ENCODE data around the gene DCTN5.
"Not testable (repeated sequence)": the region's sequence is repeated elsewhere in the genome, so short reads cannot be mapped to it uniquely, and the experiment has no call there.

Gene DCTN5

DNA sequence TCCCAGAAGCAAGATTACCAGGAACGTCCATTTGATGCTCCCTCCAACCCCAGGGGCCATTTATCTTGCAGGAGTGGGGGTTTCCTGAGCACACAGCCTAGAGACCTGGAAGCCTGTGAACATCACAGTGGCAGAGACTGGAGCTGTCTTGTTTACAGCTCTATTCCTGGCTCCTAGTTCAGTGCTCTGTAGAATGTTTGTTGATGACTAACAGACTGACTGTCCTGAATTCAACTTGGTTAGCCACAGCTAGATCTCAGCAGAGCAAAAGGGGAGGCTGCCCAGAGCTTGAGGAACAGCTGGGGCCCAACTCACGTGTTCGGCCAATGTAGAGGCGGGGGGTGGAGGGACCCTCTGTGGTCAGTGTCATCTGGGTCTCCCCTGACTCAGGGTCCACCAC is 65.2 kb downstream of the DCTN5 start:
- TF ChIP-seq, protein P1, sequence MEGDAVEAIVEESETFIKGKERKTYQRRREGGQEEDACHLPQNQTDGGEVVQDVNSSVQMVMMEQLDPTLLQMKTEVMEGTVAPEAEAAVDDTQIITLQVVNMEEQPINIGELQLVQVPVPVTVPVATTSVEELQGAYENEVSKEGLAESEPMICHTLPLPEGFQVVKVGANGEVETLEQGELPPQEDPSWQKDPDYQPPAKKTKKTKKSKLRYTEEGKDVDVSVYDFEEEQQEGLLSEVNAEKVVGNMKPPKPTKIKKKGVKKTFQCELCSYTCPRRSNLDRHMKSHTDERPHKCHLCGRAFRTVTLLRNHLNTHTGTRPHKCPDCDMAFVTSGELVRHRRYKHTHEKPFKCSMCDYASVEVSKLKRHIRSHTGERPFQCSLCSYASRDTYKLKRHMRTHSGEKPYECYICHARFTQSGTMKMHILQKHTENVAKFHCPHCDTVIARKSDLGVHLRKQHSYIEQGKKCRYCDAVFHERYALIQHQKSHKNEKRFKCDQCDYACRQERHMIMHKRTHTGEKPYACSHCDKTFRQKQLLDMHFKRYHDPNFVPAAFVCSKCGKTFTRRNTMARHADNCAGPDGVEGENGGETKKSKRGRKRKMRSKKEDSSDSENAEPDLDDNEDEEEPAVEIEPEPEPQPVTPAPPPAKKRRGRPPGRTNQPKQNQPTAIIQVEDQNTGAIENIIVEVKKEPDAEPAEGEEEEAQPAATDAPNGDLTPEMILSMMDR (conservative IDR thresholded peaks at IDR 0.05), result no peak
- TF ChIP-seq ZFX (IDR thresholded peaks at IDR 0.05), result no peak
- no peak overlapping the region for H3K27ac ChIP-seq

DNA sequence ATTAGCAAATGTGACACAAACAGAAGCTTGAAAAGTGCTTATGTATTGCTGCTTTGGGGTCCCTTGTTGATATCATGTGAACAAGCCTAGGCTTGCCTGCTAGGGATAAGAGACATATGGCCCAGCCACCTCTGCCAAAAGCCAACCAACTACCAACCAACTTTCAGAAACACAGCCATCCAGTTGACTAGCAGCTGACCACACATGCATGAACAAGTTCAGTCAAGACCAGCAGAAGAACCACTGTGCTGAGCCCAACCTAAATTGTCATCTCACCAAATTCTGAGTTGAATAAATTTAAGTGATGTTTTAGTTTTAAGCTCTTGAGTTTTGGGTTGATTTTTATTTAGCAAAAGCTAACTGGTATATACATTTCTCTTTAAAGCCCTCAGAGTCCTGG is 68.3 kb downstream of the DCTN5 start:
- TF ChIP-seq, protein P1 (conservative IDR thresholded peaks at IDR 0.05), result no peak
- no peak for TF ChIP-seq ZFX (IDR thresholded peaks at IDR 0.05)

DNA sequence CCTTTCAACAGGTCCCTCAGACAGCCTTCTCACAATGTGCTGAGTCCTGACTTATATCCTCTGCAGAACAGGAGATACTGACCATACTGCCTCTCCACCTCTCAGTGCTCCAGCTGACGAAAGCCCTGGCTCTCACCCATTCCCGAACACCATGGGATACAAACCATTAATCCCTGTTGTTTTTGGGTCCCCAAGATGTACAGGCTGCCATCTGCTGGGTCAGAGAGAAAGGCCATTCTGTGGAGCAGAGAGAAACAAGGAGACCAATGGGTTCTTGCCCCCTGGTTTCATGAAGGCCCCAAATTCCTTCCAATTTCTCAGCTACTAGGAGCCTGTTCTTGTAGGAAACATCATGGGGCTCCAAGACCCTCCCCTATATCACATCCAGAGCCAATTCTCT is 68.7 kb downstream of the DCTN5 start:
- TF ChIP-seq ZFX (IDR thresholded peaks at IDR 0.05), result no peak
- TF ChIP-seq, protein P1 (conservative IDR thresholded peaks at IDR 0.05), result no peak
- H3K27ac ChIP-seq, result no peak overlapping the region

More for the DNA sequence above, 68.3 kb downstream of the DCTN5 start:
- H3K27ac ChIP-seq, result no peak overlapping the region

DNA sequence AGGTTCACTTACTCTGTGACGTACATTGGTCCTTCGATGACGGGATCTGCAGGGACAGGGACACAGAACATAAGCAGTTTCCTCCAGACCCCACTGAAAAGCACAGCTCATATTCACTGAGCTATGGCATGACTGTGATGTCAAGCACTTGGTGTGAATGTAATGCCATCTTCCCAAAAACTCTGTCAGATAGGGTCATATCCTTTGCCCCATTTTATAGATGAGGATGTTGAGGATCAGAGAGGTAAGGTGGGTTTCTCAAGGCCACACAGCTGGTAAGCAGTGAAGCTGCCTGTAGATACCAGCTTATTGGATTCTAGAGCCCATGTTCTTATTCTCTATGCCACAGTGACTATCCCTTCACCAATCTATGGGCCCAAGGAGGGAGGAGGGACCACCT is 69.2 kb downstream of the DCTN5 start:
- H3K27ac ChIP-seq, result no peak overlapping the region

DNA sequence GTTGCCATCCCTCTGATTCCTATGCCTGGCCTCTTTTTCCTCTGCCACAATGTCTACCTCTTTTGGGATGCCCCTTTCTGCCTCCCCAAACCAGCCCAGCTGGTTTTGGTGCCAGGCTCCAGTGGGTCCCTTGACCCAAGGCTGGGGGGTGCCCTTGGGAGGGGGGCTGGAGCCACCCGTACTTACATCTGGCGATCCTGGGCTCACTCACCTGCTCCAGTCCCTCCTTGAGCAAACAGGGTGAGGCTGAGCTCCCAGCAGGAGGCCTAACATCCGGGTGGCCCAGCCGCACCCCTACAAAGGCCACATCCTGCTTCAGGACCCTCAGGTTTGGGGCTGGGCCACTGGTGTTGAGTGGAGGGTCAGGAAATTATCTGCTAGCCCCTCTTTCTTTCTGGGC is 70.5 kb downstream of the DCTN5 start:
- TF ChIP-seq, protein P1 (conservative IDR thresholded peaks at IDR 0.05), result no peak
- TF ChIP-seq ZFX (IDR thresholded peaks at IDR 0.05), result no peak
- no peak overlapping the region for H3K27ac ChIP-seq

More for the DNA sequence above, 69.2 kb downstream of the DCTN5 start:
- no peak for TF ChIP-seq ZFX (IDR thresholded peaks at IDR 0.05)
- TF ChIP-seq, protein P1 (conservative IDR thresholded peaks at IDR 0.05), result no peak

DNA sequence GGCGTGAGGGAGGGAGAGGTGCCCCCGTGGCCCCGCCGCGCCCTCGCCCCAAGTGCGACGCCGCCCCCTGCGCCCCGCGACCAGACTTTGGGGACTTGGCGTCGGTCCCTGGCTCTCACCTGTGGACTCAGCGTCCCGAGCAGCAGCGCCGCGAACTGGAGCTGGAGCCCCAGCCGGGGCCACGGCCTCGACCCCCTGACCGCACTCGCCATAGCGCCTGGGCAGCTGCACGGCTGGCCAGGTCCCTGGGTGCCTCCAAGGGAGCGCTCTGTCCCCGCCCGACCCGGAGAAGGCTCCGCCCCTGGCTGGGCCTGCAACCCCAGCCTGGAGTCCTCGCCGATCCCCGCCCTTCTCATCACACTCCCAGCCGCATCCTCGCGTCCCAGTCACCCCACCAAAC is 71.7 kb downstream of the DCTN5 start, which contains the start of gene ERN2:
ERN2 (minus strand) TSS at position 247 of the 400 bp plus-strand sequence; CDS start at position 212, 35 bp downstream.
- H3K27ac ChIP-seq, result no peak within 1 kb of the TSS
- TF ChIP-seq, protein P1 (conservative IDR thresholded peaks at IDR 0.05), result no peak
- no peak for TF ChIP-seq ZFX (IDR thresholded peaks at IDR 0.05)

DNA sequence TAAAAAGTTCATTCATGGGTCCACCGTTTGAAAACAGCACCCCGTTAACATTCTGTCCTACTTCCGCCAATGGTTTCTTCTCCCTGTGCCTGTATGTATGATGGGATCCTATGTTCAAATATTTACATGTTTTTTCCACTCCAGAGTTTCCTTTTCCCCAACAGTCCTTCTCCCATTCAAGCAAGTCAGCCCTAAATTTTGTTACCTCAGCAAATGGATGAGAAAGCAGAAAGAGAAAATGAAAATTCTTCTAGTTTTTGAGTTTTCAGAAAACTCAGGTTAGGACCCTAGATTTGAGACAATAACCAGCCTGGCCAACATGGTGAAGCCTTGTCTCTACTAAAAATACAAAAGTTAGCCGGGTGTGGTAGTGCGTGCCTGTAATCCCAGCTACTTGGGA is 75.2 kb downstream of the DCTN5 start:
- H3K27ac ChIP-seq, result no peak overlapping the region
- TF ChIP-seq ZFX (IDR thresholded peaks at IDR 0.05), result no peak
- TF ChIP-seq, protein P1 (conservative IDR thresholded peaks at IDR 0.05), result no peak

DNA sequence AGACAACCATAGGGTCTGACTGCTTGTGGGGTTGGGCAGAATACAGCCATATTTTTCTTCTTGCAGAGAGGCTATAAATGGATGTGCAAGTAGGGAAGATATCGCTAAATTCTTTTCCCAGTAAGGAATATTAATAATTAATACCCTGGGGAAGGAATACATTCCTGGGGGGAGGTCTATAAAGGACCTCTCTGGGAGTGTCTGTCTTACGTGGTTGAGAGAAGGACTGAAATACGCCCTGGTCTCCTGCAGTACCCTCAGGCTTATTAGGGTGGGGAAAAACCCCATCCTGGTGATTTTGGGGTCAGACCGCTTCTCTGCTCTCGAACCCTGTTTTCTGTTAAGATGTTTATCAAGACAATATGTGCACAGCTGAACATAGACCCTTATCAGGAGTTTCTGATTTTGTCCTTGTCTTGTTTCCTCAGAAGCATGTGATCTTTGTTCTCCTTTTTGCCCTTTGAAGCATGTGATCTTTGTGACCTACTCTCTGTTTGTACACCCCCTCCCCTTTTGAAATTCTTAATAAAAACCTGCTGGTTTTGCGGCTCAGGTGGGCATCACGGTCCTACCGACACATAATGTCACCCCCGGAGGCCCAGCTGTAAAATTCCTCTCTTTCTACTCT is 81.5 kb downstream of the DCTN5 start:
- not testable (repeated sequence) for H3K27ac ChIP-seq
